ENCODE measurements around the gene ACTN2. TPM values are rescaled to one million over a fixed set of nuclear protein-coding genes. Genes with fewer than 3 reads are reported as not detected.

The ACTN2 gene
- total RNA-seq = 43.1 TPM

DNA sequence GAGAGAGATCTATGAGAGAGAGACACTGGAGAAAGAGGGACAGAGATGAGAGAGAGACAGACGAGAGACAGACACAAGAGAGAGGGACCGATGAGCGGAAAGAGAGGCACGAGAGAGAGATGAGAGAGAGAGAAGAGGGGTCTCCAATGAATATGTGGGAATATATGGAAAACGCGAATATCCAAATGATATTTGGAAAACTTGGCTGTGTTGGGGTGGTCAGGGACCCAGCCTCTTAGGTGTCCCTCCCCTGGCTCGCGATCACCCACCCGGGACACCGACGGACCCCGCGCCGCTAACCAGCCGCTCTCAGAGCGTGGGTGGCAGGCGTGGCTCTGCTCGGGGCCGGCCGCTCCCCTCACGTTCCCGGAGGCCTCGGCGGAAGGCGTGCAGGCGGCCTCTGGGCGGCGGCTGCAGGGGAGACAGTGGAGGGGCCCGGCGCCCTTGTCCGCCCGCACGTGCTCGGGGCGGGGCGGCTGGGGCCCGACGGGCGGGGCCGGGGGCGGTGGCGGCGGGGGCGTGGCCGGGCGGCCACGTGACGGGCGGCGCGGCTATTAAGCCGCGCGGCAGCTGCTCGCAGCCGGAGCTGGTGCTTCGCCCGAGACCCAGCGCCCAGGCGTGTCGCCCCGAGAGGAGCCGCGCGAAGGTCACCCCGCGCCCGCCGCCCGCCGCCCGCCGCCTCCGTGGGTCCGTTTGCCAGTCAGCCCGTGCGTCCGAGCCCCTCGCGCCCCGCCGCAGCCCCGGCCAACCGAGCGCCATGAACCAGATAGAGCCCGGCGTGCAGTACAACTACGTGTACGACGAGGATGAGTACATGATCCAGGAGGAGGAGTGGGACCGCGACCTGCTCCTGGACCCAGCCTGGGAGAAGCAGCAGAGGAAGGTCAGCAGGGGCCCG is at the start of gene ACTN2:
Gene ACTN2 (plus strand): TSS at position 583 of the 898 bp plus-strand sequence. CDS start 175 bp downstream, at position 758.

DNA sequence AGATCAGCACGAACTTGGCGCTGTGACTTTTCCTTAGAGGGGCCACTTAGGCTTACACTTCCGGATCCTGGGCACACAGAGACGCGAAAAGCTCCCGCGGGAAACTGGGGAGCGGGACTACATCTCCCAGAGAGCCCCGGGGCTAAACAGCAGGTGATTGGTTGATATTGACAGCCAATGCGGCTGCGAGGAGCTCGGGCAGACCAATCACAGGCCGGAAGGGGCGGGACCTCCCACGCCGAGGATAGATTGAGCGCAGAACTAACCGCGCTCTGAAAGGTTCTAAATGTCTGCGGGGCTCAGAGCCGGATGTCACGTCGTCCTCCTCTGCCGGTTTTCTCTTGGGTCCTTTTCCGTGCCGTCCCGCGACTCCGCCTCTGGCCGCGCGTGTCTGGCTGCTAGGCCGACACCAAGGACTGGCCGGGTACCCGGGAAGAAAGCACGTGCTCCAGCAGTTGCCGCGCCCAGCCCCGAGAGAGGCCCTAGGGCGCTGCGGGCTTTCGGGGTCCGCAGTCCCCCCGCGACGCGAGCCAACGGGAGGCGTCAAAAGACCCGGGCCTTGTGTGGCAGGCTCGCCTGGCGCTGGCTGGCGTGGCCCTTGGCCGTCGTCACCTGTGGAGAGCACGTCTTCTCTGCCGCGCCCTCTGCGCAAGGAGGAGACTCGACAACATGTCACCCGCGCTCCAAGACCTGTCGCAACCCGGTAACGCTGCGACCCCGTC is 108.9 kb downstream of the ACTN2 start, which contains the start of gene MTR:
Gene MTR (plus strand): TSS at position 258 of the 722 bp plus-strand sequence. CDS start 412 bp downstream, at position 670.

Other genes starting within 250 kb of the ACTN2 start
- 110 TPM for gene LGALS8, start 162.5 kb upstream of the ACTN2 start, total RNA-seq
- 41.8 TPM for gene HEATR1, start 82.0 kb upstream of the ACTN2 start, total RNA-seq
- gene MTR, start 108.8 kb downstream of the ACTN2 start, total RNA-seq = 31.6 TPM

All from camera-type eye (tissue), 1 donor.